Omental fat pad (tissue), 4 donors: ENCODE data around the gene SEZ6L2. TPM values are rescaled to one million over a fixed set of nuclear protein-coding genes. Genes with fewer than 3 reads are reported as not detected.

Experiments used
- ATAC-seq: fragments of 150-250 bp; one replicate; pipeline ENCODE4 v1.9.1; 2016; ENCODE audit warnings: mild to moderate bottlenecking, moderate library complexity; ENCODE audit not compliant: low FRiP score
- DNase-seq: peaks from one replicate; pipeline ENCODE4 v3.0.0-alpha.2; 2019; ENCODE audit warnings: low spot score
- total RNA-seq, 4 donors: library from RNA; depleted of rRNA; stranded (reverse); fragments of >200 nt; gene quantifications; one replicate each; pipeline ENCODE4 v1.1.0, GENCODE V29; 2016
- TF ChIP-seq, protein P1 (sequence below), 3 donors: fragments of 450-650 bp; IDR thresholded peaks; one replicate each; pipeline ENCODE4 v1.5.1; 2016 to 2017; ENCODE audit warnings: antibody characterized with exemption in 3 of 3, mild to moderate bottlenecking in 3 of 3, moderate library complexity in 2 of 3

SEZ6L2 gene
- total RNA-seq, 4 donors from 2014 or later = 0.63 to 11.5 (median 4.2) TPM

DNA sequence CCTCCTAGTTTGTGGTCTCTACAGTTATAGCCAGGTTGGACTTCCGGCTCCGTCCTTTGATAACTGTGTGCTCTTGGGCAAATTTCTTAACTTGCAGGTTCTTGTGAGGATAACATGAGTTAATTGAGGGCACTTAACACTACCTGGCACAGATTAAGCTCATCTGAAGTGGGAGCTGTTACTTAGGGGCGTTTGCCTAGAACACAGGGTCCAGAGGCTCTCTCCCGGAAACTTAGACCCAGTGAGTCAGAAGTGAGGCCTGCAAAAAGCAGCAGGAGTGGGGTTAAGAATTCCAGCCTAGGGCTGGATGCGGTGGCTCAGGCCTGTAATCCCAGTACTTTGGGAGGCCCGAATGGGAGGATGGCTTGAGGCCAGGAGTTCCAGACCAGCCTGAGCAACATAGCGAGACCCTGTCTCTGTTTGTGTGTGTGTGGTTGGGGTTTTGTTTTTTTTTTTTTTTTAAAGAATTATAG is 77.7 kb downstream of the SEZ6L2 start:
- peak; percentile 76 for ATAC-seq
- TF ChIP-seq, protein P1, sequence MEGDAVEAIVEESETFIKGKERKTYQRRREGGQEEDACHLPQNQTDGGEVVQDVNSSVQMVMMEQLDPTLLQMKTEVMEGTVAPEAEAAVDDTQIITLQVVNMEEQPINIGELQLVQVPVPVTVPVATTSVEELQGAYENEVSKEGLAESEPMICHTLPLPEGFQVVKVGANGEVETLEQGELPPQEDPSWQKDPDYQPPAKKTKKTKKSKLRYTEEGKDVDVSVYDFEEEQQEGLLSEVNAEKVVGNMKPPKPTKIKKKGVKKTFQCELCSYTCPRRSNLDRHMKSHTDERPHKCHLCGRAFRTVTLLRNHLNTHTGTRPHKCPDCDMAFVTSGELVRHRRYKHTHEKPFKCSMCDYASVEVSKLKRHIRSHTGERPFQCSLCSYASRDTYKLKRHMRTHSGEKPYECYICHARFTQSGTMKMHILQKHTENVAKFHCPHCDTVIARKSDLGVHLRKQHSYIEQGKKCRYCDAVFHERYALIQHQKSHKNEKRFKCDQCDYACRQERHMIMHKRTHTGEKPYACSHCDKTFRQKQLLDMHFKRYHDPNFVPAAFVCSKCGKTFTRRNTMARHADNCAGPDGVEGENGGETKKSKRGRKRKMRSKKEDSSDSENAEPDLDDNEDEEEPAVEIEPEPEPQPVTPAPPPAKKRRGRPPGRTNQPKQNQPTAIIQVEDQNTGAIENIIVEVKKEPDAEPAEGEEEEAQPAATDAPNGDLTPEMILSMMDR (IDR thresholded peaks at IDR 0.05) = no peak

More for the DNA sequence above, 77.7 kb downstream of the SEZ6L2 start:
- DNase-seq = no peak

Other genes with a start within 250 kb of the SEZ6L2 start
- gene SPN, start 236.3 kb downstream of the SEZ6L2 start, total RNA-seq = 1 to 10 TPM in 3 of 4 donors, under 1 TPM in 1; 0.46 to 4.4 (median 1.1) TPM
- 10 to 100 TPM in 2 of 4 donors, 1 to 10 TPM in 2; 6.1 to 27.1 (median 8.5) TPM for gene QPRT, start 220.4 kb downstream of the SEZ6L2 start, total RNA-seq
- 10 to 100 TPM in 1 of 4 donors, 1 to 10 TPM in 3; 1.6 to 14.2 (median 4.8) TPM for gene C16orf54, start 153.6 kb downstream of the SEZ6L2 start, total RNA-seq
- gene ZG16, start 121.3 kb downstream of the SEZ6L2 start, total RNA-seq = not detected
- gene KIF22, start 108.8 kb downstream of the SEZ6L2 start, total RNA-seq = 10 to 100 TPM in 3 of 4 donors, 1 to 10 TPM in 1; 9.2 to 25.2 (median 13.1) TPM
- 10 to 100 TPM; 38.0 to 76.9 (median 57.7) TPM for gene MAZ, start 93.0 kb downstream of the SEZ6L2 start, total RNA-seq
- 1 to 10 TPM in 2 of 4 donors, under 1 TPM in 2; 0.28 to 9.8 (median 1.0) TPM for gene PRRT2, start 87.4 kb downstream of the SEZ6L2 start, total RNA-seq
- 10 to 100 TPM; 15.6 to 32.9 (median 20.6) TPM for gene PAGR1, start 83.4 kb downstream of the SEZ6L2 start, total RNA-seq
- gene MVP, start 79.1 kb downstream of the SEZ6L2 start, total RNA-seq = 100 to 1,000 TPM; 101 to 151 (median 129) TPM
- 100 to 1,000 TPM; 101 to 156 (median 104) TPM for gene CDIPT, start 36.3 kb downstream of the SEZ6L2 start, total RNA-seq
- gene ASPHD1, start 938 bp upstream of the SEZ6L2 start, total RNA-seq = 10 to 100 TPM in 2 of 4 donors, 1 to 10 TPM in 1, not detected in 1; 4.0 to 14.0 (median 10.6) TPM
- 10 to 100 TPM in 3 of 4 donors, 1 to 10 TPM in 1; 7.1 to 44.5 (median 20.0) TPM for gene KCTD13, start 26.7 kb upstream of the SEZ6L2 start, total RNA-seq
- gene TMEM219, start 62.5 kb upstream of the SEZ6L2 start, total RNA-seq = 100 to 1,000 TPM in 3 of 4 donors, 10 to 100 TPM in 1; 78.4 to 135 (median 110) TPM
- 10 to 100 TPM; 25.1 to 90.0 (median 43.2) TPM for gene TAOK2, start 74.3 kb upstream of the SEZ6L2 start, total RNA-seq
- gene HIRIP3, start 96.1 kb upstream of the SEZ6L2 start, total RNA-seq = 10 to 100 TPM in 1 of 4 donors, 1 to 10 TPM in 3; 5.6 to 22.2 (median 9.8) TPM
- 100 to 1,000 TPM in 1 of 4 donors, 10 to 100 TPM in 3; 22.8 to 113 (median 31.1) TPM for gene INO80E, start 96.7 kb upstream of the SEZ6L2 start, total RNA-seq
- gene DOC2A, start 111.5 kb upstream of the SEZ6L2 start, total RNA-seq = 1 to 10 TPM in 2 of 4 donors, under 1 TPM in 1, not detected in 1; 0.95 to 2.3 (median 1.2) TPM
- not detected for gene C16orf92, start 123.6 kb upstream of the SEZ6L2 start, total RNA-seq
- gene TLCD3B, start 131.7 kb upstream of the SEZ6L2 start, total RNA-seq = not detected
- gene ALDOA, start 166.2 kb upstream of the SEZ6L2 start, total RNA-seq = 100 to 1,000 TPM; 468 to 864 (median 772) TPM
- gene PPP4C, start 176.4 kb upstream of the SEZ6L2 start, total RNA-seq = 10 to 100 TPM; 49.8 to 59.1 (median 56.3) TPM
- gene TBX6, start 192.4 kb upstream of the SEZ6L2 start, total RNA-seq = under 1 TPM in 2 of 4 donors, not detected in 2; 0.36 to 0.56 TPM
- 10 to 100 TPM; 33.0 to 93.7 (median 74.9) TPM for gene YPEL3, start 196.7 kb upstream of the SEZ6L2 start, total RNA-seq
- gene GDPD3, start 214.0 kb upstream of the SEZ6L2 start, total RNA-seq = 1 to 10 TPM; 1.6 to 6.3 (median 2.8) TPM
- gene MAPK3, start 223.7 kb upstream of the SEZ6L2 start, total RNA-seq = 100 to 1,000 TPM in 1 of 4 donors, 10 to 100 TPM in 3; 58.1 to 149 (median 87.0) TPM